HL-60 (cell line): Measurements from ENCODE around the gene CYP24A1.

Experiments
- DNase-seq, 2 experiments: peaks; one replicate each; pipeline ENCODE4 v3.0.0-alpha.2; 2010 to 2020; ENCODE audit warnings: low read depth in 1 of 2, low spot score in 1 of 2
- H3K27ac ChIP-seq: fragments of 250-450 bp; sonication (Bioruptor Pico); replicated peaks from 2 replicates; pipeline ENCODE4 v1.5.1; 2020; ENCODE audit warnings: mild to moderate bottlenecking, moderate library complexity
- H3K27me3 ChIP-seq: fragments of 250-450 bp; sonication (Bioruptor Pico); 2 replicates; pipeline ENCODE4 v1.5.1; 2021; ENCODE audit warnings: mild to moderate bottlenecking, moderate library complexity; ENCODE audit not compliant: insufficient read depth, poor library complexity, severe bottlenecking
- H3K4me3 ChIP-seq: replicated peaks from 2 replicates; pipeline ENCODE4 v1.5.1; 2011; ENCODE audit warnings: mild to moderate bottlenecking, control low read depth, low read length; ENCODE audit not compliant: insufficient read depth
- CTCF ChIP-seq: IDR thresholded peaks from one replicate; pipeline ENCODE4 v1.5.1; 2011; ENCODE audit warnings: low read length, control low read depth, inconsistent platforms; ENCODE audit not compliant: insufficient read depth
- GABPA ChIP-seq: IDR thresholded peaks from 2 replicates; pipeline ENCODE4 v1.6.1; 2012; ENCODE audit warnings: low read depth
- POLR2AphosphoS5 ChIP-seq: IDR thresholded peaks from 2 replicates; pipeline ENCODE4 v1.6.1; 2012; ENCODE audit warnings: low read depth
- REST ChIP-seq: IDR thresholded peaks from 2 replicates; pipeline ENCODE4 v1.6.1; 2012; ENCODE audit warnings: low read depth; ENCODE audit not compliant: insufficient replicate concordance
- SPI1 ChIP-seq: IDR thresholded peaks from 2 replicates; pipeline ENCODE4 v1.6.1; 2012; ENCODE audit warnings: low read depth, mild to moderate bottlenecking, borderline replicate concordance

Gene CYP24A1

GRCh38 chr20:54105653-54106052, 68.1 kb downstream of the CYP24A1 start:
- Histone ChIP-seq H3K4me3 (no peak overlapping the region), H3K27ac (no peak overlapping the region), H3K27me3 (peaks cover 3% of the 10 kb centered on the region)
- TF ChIP-seq GABPA (no peak), CTCF (no peak), POLR2AphosphoS5 (no peak), SPI1 (no peak), REST (no peak)
- no peak for DNase-seq

- no peak for DNase-seq
- no peak for TF ChIP-seq SPI1
- TF ChIP-seq POLR2AphosphoS5 = no peak
- TF ChIP-seq CTCF = no peak
- no peak for TF ChIP-seq REST
- no peak for TF ChIP-seq GABPA
- Histone ChIP-seq H3K27ac (no peak overlapping the region), H3K4me3 (no peak overlapping the region), H3K27me3 (peaks cover 3% of the 10 kb centered on the region)
Observed at GRCh38 chr20:54104781-54105180, 69.0 kb downstream of the CYP24A1 start.

GRCh38 chr20:54103762-54104600, 69.8 kb downstream of the CYP24A1 start:
- no peak for DNase-seq
- Histone ChIP-seq H3K27me3 (peaks cover 3% of the 10 kb centered on the region), H3K4me3 (no peak overlapping the region), H3K27ac (no peak overlapping the region)
- TF ChIP-seq CTCF (no peak), SPI1 (no peak), GABPA (no peak), POLR2AphosphoS5 (no peak), REST (no peak)
